Activated CD8-positive, alpha-beta memory T cell treated with anti-CD3 and anti-CD28 coated beads, Interleukin-2, amount 50 U/mL, for 1 hour (primary cell): ENCODE data around the gene CALHM4.
"Not testable (repeated sequence)": the region's sequence is repeated elsewhere in the genome, so short reads cannot be mapped to it uniquely, and the experiment has no call there.

ENCODE experiments used
- DNase-seq: peaks from one replicate; pipeline ENCODE4 v3.0.0-alpha.2; 2020; ENCODE audit errors: extremely low read depth

The CALHM4 gene

GRCh38 chr6:116577486-116577885 is 23.9 kb downstream of the CALHM4 start:
- DNase-seq = no peak

- DNase-seq = no peak
Measured at GRCh38 chr6:116578335-116578734, 24.8 kb downstream of the CALHM4 start.

GRCh38 chr6:116579143-116579542 is 25.6 kb downstream of the CALHM4 start:
- no peak for DNase-seq

- DNase-seq = no peak
Measured at GRCh38 chr6:116580198-116580597, 26.6 kb downstream of the CALHM4 start.

- no peak for DNase-seq
Measured at GRCh38 chr6:116586276-116586675, 32.7 kb downstream of the CALHM4 start.

GRCh38 chr6:116586738-116587137 is 33.2 kb downstream of the CALHM4 start:
- DNase-seq = no peak

- DNase-seq = no peak
Measured at GRCh38 chr6:116595247-116595646, 41.7 kb downstream of the CALHM4 start.

GRCh38 chr6:116596815-116597214 is 43.3 kb downstream of the CALHM4 start:
- no peak for DNase-seq

- not testable (repeated sequence) for DNase-seq
Measured at GRCh38 chr6:116603916-116604315, 50.4 kb downstream of the CALHM4 start.

GRCh38 chr6:116604868-116605267 is 51.3 kb downstream of the CALHM4 start:
- not testable (repeated sequence) for DNase-seq

- DNase-seq = no peak
Measured at GRCh38 chr6:116605935-116606334, 52.4 kb downstream of the CALHM4 start.
